ENCODE measurements around the gene FBXL7.
A peak's percentile ranks its signal among the peaks of the same experiment; 100 is the strongest.

The FBXL7 gene

GRCh38 chr5:15690611-15691010 is 190.6 kb downstream of the FBXL7 start:
- H3K27ac ChIP-seq = no peak overlapping the region
- TF ChIP-seq CTCF (conservative IDR thresholded peaks at IDR 0.05) = no peak

- no peak overlapping the region for H3K27ac ChIP-seq
- TF ChIP-seq CTCF (conservative IDR thresholded peaks at IDR 0.05) = no peak
Observed at GRCh38 chr5:15691521-15691920, 191.5 kb downstream of the FBXL7 start.

- H3K27ac ChIP-seq = no peak overlapping the region
- TF ChIP-seq CTCF (conservative IDR thresholded peaks at IDR 0.05) = no peak
Observed at GRCh38 chr5:15692706-15693381, 192.9 kb downstream of the FBXL7 start.

- TF ChIP-seq CTCF (conservative IDR thresholded peaks at IDR 0.05) = no peak
- H3K27ac ChIP-seq = no peak overlapping the region
Observed at GRCh38 chr5:15693382-15693728, 193.4 kb downstream of the FBXL7 start.

GRCh38 chr5:15693933-15694332 is 194.0 kb downstream of the FBXL7 start:
- TF ChIP-seq CTCF (conservative IDR thresholded peaks at IDR 0.05) = no peak
- H3K27ac ChIP-seq = peak overlapping the region; percentile 37; the same call in 1 of the 2 replicates

GRCh38 chr5:15694696-15695214 is 194.8 kb downstream of the FBXL7 start:
- TF ChIP-seq CTCF (conservative IDR thresholded peaks at IDR 0.05) = no peak

GRCh38 chr5:15695215-15695731 is 195.3 kb downstream of the FBXL7 start:
- peak overlapping the region; percentile 37; the same call in 1 of the 2 replicates for H3K27ac ChIP-seq
- no peak for TF ChIP-seq CTCF (conservative IDR thresholded peaks at IDR 0.05)

More at GRCh38 chr5:15694696-15695214, 194.8 kb downstream of the FBXL7 start:
- peak overlapping the region; percentile 37; the same call in 1 of the 2 replicates for H3K27ac ChIP-seq
